NCI-H2196 (cell line): ENCODE data around the gene PTP4A1.

Experiments
- DNase-seq: peaks from one replicate; lab custom pipeline; 2025; ENCODE audit not compliant: unreplicated experiment; lab: John Stamatoyannopoulos, UW

Gene PTP4A1

GRCh38 chr6:63554782-63555181 lies 17.5 kb upstream of the PTP4A1 start:
- no peak for DNase-seq

- no peak for DNase-seq
Observed at GRCh38 chr6:63556369-63556768, 15.9 kb upstream of the PTP4A1 start.

GRCh38 chr6:63558278-63558677 lies 14.0 kb upstream of the PTP4A1 start:
- DNase-seq, result no peak

GRCh38 chr6:63560801-63561287 lies 11.4 kb upstream of the PTP4A1 start:
- DNase-seq, result no peak

- DNase-seq, result no peak
Observed at GRCh38 chr6:63561288-63561687, 11.0 kb upstream of the PTP4A1 start.

- DNase-seq, result no peak
Observed at GRCh38 chr6:63563235-63563634, 9.0 kb upstream of the PTP4A1 start.

GRCh38 chr6:63565058-63565726 lies 7.1 kb upstream of the PTP4A1 start:
- DNase-seq, result no peak

- DNase-seq, result no peak
Observed at GRCh38 chr6:63565727-63566596, 6.3 kb upstream of the PTP4A1 start.

- DNase-seq, result no peak
Observed at GRCh38 chr6:63567966-63568365, 4.3 kb upstream of the PTP4A1 start.

GRCh38 chr6:63571361-63572043 lies 778 bp upstream of the PTP4A1 start:
- peak; percentile 71 for DNase-seq

- no peak for DNase-seq
Observed at GRCh38 chr6:63572747-63573075, 431 bp downstream of the PTP4A1 start.

- peak; percentile 72 for DNase-seq
Observed at GRCh38 chr6:63573076-63573898, 1.0 kb downstream of the PTP4A1 start.

GRCh38 chr6:63573899-63574553 lies 1.7 kb downstream of the PTP4A1 start:
- DNase-seq, result peak; percentile 43

- no peak for DNase-seq
Observed at GRCh38 chr6:63574554-63574900, 2.2 kb downstream of the PTP4A1 start.

- DNase-seq, result no peak
Observed at GRCh38 chr6:63576147-63576772, 4.0 kb downstream of the PTP4A1 start.

- DNase-seq, result no peak
Observed at GRCh38 chr6:63576985-63577712, 4.9 kb downstream of the PTP4A1 start.

- no peak for DNase-seq
Observed at GRCh38 chr6:63578757-63579156, 6.5 kb downstream of the PTP4A1 start.

GRCh38 chr6:63579937-63580703 lies 7.8 kb downstream of the PTP4A1 start:
- no peak for DNase-seq

GRCh38 chr6:63580704-63580961 lies 8.4 kb downstream of the PTP4A1 start:
- DNase-seq, result no peak
